GM19372 (cell line): ENCODE data around the gene PDE3A.

Experiments used
- ATAC-seq: cut with Tn5 transposase; IDR thresholded peaks from one replicate; pipeline ENCODE4 v1.9.1; 2021; ENCODE audit warnings: mild to moderate bottlenecking, low read depth, moderate library complexity; ENCODE audit not compliant: unreplicated experiment

The PDE3A gene

GRCh38 chr12:20487519-20487918 is 119.2 kb downstream of the PDE3A start:
- no peak for ATAC-seq

GRCh38 chr12:20489645-20490044 is 121.3 kb downstream of the PDE3A start:
- no peak for ATAC-seq

- ATAC-seq, result no peak
These were observed 121.9 kb downstream of the PDE3A start for GRCh38 chr12:20490213-20490612.

- no peak for ATAC-seq
These were observed 123.0 kb downstream of the PDE3A start for GRCh38 chr12:20491290-20491689.

DNA sequence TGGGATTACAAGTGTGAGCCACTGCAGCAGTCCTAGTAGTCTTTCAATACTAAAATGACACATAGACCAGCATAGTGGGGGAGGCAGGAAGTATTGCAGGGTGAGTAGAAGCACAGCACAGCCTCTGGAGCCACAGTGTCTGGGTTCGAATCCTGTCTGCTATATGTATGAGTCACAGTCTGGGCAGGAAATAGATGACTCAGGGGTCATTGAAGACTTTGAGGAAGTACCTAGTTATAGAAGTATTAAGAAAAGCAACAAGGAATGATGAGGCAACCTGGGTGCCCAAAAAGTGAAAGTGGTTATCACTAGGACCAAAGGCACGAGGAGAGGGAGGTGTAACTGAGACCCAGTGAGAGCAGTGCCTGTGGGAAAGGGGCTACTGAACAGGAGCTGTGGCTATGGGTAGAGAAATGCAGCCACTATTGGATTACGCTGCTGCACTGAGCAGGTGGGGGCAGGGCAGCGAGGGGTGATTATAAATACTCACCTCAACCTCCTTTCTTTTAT is 124.0 kb downstream of the PDE3A start:
- no peak for ATAC-seq

- ATAC-seq, result no peak
These were observed 125.6 kb downstream of the PDE3A start for GRCh38 chr12:20493934-20494333.

- no peak for ATAC-seq
These were observed 126.5 kb downstream of the PDE3A start for GRCh38 chr12:20494851-20495250.

DNA sequence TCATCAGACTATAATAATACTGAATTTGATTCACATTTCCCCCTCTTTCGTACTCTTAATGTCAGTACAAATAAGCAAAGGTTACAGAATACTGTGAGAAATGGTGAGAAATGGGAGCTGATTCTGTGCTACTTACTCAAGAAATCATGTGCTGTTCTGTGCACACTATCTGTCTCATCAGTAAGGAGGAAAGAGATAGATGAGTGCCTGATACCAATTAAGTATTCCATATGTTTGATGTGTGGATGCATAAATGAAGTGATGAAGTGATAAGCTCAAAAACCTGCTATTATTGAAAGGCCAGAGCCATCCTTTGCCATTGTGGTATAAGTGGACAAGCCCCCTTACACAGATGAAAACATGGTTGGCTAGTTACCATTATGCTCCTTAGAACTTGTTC is 127.7 kb downstream of the PDE3A start:
- no peak for ATAC-seq

DNA sequence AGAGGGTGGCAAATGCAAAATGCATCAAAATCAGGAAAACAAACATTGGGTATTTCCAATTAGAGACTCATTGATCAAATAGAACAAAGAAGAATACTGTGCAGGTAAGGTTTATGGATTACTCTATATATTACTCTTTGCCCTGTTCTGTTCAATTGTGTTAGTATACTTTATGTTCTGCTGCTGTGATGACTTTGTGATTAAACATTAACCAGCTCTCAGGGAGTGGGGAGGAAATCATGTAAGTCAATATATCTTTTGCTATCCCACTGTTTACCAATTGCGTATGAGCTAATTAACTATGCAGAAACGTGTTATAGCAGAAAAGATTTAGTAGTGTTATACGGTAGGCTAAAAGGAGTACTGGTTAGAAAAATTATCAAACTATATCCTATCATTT is 129.4 kb downstream of the PDE3A start:
- no peak for ATAC-seq

GRCh38 chr12:20501958-20502357 is 133.6 kb downstream of the PDE3A start:
- no peak for ATAC-seq

DNA sequence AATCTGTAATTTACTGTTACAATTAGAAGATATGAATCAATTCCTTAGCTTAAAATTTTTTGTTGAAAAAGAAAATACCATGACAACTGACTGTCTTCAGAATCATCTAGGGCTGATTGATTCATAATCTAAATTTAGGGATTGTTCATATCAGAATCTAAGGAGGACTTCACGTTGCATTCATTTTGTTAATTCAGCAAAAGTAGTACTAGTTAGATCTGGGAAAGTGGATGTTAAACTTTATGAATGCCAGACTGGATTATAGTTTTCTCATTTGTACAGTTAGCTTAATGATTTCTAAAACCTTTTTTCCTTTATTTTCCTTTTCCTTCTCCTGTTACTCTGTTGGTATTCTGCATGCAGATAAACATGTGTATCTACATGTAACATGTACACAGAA is 135.5 kb downstream of the PDE3A start:
- ATAC-seq, result no peak

- ATAC-seq, result no peak
These were observed 136.7 kb downstream of the PDE3A start for GRCh38 chr12:20505056-20505455.

DNA sequence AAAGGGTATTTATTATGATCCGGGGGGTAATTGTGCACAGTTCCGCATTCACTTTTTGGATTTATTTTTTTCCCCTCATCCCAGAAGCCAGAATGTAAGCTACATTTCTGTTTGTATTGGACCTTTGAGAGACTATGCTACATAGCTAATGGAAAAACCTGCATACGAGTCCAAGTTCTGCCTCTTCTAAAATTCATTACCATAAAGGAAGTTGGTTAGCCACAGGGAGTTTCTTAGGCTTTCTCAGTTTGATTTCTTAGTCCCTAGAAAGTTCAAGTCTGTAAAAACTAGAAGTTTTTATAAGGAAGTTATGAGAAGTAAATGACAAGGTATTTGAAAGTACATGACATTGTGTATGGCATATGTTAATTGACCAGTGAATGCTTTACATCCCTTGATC is 138.7 kb downstream of the PDE3A start:
- ATAC-seq, result no peak

- no peak for ATAC-seq
These were observed 139.4 kb downstream of the PDE3A start for GRCh38 chr12:20507711-20508110.

DNA sequence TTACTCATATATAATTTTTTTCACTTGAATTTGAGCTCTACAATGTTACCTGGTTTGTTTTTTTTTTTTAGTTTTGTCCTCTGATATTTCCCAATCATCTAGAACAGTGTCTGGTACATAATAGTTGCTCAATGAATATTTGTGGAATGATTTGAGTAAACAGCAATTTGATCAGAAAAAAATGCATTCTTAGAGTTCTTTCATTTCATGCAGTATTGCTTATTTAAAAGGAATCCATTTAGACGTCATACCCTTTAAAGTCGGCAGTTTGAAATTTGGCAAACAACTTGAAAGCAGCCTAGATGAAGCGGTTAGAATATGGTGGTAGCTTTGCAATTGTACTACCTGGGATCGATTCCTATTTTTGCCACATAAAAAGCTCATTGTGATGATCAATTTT is 140.0 kb downstream of the PDE3A start:
- ATAC-seq, result no peak

DNA sequence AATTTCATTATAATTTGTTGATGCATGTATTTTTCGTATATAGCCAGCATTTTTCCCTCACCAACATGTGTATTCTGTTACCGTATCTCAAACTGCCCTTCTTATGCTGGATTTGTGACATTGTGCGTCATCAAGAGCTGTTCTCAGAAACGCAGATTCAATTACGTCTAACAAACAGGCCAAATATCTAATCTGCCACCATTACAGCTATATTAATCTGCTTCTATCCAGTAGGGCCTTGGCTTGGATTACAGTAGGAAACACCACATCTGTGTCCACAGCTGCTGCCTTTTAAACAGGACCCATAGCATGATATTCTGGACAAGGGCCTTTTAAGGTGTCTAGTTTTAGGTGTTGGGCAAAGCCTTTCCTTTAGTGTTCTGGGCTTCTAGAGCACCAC is 140.6 kb downstream of the PDE3A start:
- no peak for ATAC-seq

- ATAC-seq, result no peak
These were observed 142.5 kb downstream of the PDE3A start for GRCh38 chr12:20510811-20511210.

- no peak for ATAC-seq
These were observed 144.9 kb downstream of the PDE3A start for GRCh38 chr12:20513189-20513588.

- ATAC-seq, result no peak
These were observed 146.3 kb downstream of the PDE3A start for GRCh38 chr12:20514598-20514997.

GRCh38 chr12:20520532-20520931 is 152.2 kb downstream of the PDE3A start:
- no peak for ATAC-seq

DNA sequence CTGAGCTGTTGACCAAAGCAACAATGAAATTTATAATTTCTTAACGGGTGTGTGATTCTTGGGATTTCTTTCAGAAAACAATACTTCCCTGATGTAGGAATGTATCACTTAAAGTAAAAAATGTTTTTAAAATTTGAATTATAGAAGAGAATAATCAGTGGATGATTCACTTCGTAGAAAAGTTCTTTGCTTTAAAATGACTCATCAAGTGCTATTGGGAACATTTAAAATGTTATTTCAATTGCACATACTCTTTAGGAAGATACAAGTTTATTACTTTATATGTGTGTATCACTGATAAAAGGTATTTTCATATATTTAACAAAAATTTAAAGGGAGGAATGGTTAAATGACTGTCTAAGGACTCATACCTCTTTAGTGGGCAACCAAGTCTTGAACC is 155.3 kb downstream of the PDE3A start:
- ATAC-seq, result no peak

GRCh38 chr12:20524113-20524512 is 155.8 kb downstream of the PDE3A start:
- ATAC-seq, result no peak

DNA sequence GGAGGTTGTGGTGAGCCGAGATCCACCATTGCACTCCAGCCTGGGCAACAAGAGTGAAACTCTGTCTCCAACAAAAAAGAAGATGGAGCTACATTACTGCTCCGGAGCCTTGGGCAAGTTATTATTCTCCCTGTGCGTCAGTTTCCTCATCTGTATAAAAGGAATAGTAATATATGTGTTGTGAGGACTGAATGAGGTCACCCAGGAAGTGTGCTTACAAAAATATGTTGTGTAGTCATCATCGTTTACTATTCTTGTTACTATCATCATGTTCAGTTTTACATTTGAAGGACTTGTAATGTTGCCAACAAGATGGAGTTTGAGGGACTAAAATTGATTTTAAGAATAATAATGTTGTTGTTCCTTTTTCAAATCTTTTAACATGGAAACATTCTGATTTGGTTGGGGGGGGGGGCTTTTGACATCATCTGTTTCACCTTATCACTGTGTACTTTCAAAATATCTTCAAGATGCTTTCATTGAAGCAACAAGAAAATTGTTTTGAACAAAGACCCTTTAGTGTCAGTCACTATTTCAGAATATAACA is 156.8 kb downstream of the PDE3A start:
- ATAC-seq, result no peak
